Renal cortex interstitium (tissue), 11 donors: Measurements from ENCODE around the gene UBE3A. TPM values are rescaled to one million over a fixed set of nuclear protein-coding genes. Genes with fewer than 3 reads are reported as not detected.

Experiments
- DNase-seq, 11 donors: peaks; one replicate each; pipeline ENCODE4 v3.0.0-alpha.2; 2013; ENCODE audit warnings: low read depth in 9 of 11, low spot score in 4 of 11; ENCODE audit errors: extremely low read depth in 1 of 11
- polyA plus RNA-seq, 3 donors: library from polyadenylated mRNA; unstranded; fragments of 120-200 nt; gene quantifications; one replicate each; pipeline ENCODE4 v1.2.1, GENCODE V29; 2013; ENCODE audit not compliant: insufficient read length in 3 of 3

The UBE3A gene
- polyA plus RNA-seq, 3 donors, result 89.8 to 108 (median 96.9) TPM

- DNase-seq, result no peak
Observed at GRCh38 chr15:25451501-25451900, 12.7 kb upstream of the UBE3A start.

GRCh38 chr15:25450163-25450562, 11.3 kb upstream of the UBE3A start:
- no peak for DNase-seq

GRCh38 chr15:25446076-25446475, 7.3 kb upstream of the UBE3A start:
- DNase-seq, result no peak

GRCh38 chr15:25445412-25445811, 6.6 kb upstream of the UBE3A start:
- DNase-seq, result no peak

GRCh38 chr15:25441111-25441510, 2.3 kb upstream of the UBE3A start:
- no peak for DNase-seq

- DNase-seq, result peak in 7 of 11 donors; percentile 12 to 54 (median 20)
Observed at GRCh38 chr15:25439369-25439836, 579 bp upstream of the UBE3A start.

GRCh38 chr15:25437777-25438600, 835 bp downstream of the UBE3A start:
- DNase-seq, result peak; percentile 25 to 56 (median 43)

- no peak for DNase-seq
Observed at GRCh38 chr15:25436707-25437106, 2.1 kb downstream of the UBE3A start.

- DNase-seq, result no peak
Observed at GRCh38 chr15:25435474-25436243, 3.2 kb downstream of the UBE3A start.

GRCh38 chr15:25433118-25433865, 5.5 kb downstream of the UBE3A start:
- no peak for DNase-seq

GRCh38 chr15:25431836-25432561, 6.8 kb downstream of the UBE3A start:
- DNase-seq, result no peak

GRCh38 chr15:25427861-25428260, 11.0 kb downstream of the UBE3A start:
- no peak for DNase-seq

GRCh38 chr15:25426896-25427610, 11.8 kb downstream of the UBE3A start:
- DNase-seq, result no peak

- no peak for DNase-seq
Observed at GRCh38 chr15:25424073-25424472, 14.8 kb downstream of the UBE3A start.

GRCh38 chr15:25422021-25422420, 16.8 kb downstream of the UBE3A start:
- DNase-seq, result no peak

- DNase-seq, result no peak
Observed at GRCh38 chr15:25418202-25418601, 20.6 kb downstream of the UBE3A start.

- DNase-seq, result no peak
Observed at GRCh38 chr15:25417604-25418003, 21.2 kb downstream of the UBE3A start.

GRCh38 chr15:25416693-25417092, 22.1 kb downstream of the UBE3A start:
- no peak for DNase-seq
